GM18868 (cell line): Measurements from ENCODE around the gene CRB2.
"Not testable (repeated sequence)": the region's sequence is repeated elsewhere in the genome, so short reads cannot be mapped to it uniquely, and the experiment has no call there.

ENCODE experiments used
- ATAC-seq: cut with Tn5 transposase; IDR thresholded peaks from one replicate; pipeline ENCODE4 v1.9.1; 2021; ENCODE audit warnings: mild to moderate bottlenecking, moderate library complexity; ENCODE audit not compliant: unreplicated experiment

CRB2 gene

DNA sequence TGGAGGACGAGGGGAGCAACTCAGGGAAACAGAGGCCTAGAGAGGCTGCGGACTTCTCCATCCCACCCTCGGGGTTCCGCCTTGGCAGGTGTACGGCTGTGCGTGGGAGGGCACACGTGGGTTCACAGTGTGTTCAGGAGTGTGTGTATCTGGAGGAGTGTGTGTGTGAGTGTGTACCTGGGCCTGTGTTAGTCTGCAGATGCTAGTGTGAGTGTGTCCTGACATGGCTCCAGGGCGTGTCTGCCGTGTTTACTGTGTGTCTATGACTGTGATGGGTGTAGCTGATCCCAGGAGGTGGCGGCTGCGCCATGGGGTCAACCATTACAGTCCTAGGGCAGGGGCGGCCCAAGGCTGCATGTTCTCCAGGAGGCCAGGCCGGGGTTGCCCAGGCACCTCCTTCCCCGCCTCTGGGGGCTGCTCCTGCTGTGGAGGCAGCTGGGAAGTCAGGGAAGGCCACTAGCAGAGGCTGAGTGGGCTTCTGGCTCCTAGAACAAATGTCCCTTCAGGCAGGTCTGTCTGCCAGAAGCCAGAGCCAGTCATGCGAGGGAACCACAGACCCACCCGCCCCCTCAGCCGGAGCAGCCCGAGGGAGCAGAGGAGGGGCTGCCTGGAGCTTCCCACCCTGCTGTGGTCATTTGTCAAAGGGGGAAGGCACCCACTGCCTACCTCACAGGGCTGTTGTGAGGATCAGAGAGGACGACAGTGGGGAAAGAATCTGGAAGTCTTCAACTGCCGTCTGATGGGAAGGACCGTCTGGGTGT, 21.4 kb downstream of the CRB2 start:
- ATAC-seq = no peak

DNA sequence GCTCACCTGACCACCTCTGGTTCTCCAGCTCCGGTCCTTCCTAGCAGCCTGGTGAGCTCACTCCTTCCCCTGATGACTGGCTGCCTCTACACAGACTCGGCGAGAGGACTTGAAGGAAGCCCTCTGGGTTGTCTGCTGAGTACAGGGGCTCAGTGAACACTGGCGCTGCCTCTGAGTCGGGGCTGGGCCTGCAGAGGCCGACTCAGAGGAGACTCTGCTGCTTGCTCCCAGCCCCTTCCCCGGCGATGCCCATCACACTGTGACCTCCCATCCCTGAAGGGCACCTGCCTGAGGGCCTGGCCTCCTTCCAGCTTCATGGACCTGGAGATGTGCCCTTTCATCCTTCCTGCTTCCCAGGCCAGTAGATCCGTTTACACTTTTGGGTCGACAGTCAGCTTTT, 22.0 kb downstream of the CRB2 start:
- no peak for ATAC-seq

DNA sequence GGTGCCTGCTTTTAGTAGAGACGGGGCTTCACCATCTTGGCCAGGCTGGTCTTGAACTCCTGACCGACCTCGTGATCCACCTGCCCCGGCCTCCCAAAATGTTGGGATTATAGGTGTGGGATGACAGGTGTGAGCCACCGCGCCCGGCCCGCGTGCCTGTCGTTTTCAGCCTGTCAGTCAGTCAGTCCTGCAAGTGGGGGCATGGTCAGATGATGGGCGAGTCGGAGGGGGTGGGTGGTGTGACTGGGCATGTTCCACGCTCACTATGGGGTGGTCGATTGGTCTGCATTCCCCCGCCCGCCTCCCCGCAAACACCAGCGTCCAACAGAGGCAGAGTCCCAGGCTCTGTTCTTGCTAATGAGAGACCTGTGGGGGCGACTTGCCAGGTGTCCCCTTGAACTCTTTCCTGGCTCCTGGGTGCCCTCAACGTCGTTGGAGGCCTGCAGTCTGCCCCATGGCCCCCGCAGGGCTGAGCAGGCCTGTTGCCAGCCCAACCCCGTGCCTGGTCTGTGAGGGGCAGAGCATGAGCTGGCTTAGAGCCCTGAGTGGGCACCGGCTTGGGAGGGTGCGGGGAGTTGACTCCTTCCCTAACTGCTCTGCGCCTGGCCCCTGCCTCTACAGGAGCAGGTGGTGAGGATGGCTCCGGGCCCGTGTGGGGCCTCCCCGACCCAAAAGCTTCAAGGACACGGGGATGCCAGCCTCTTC, 23.1 kb downstream of the CRB2 start:
- ATAC-seq = no peak

DNA sequence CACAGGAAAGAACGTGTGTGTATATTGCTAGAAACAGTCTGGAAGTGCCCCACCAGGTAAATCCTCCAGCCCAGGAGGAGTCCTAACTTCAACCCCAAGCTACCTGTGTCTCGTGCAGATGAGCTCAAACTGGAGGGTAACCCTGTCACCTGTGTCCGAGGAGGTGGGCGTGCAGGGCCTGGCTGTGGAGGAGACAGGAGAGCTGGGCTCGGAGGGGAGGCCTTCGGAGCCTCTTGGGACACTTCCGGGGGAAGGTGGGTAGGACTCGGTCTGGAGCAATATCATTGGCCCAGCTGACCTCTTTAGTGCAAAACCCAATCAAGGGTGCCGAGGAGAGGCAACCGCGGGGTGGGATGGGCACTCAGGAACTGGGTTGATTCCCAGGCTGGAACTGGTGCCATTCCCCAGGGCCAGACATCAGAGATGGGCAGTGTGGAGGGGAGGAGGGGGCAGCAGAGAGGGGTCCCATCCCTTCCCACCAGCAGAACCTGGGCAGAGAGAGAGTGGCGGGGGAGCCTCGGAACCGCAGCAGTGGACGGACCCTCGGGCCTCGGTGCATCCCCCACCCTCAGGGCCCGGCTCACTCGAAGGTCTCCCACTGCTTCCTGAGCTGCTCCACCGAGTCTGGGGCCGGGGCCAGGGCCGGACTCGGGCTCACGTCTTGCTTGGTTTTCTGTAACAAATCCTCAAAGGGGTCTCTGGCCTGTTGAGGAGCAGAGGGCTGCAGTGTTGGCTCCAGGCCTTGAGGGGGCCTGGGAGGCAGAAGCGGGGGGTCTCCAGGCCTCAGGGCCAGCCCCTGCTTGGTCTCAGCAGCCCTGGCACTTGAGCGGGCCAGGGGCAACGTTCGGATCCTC, 25.1 kb downstream of the CRB2 start:
- ATAC-seq = no peak

DNA sequence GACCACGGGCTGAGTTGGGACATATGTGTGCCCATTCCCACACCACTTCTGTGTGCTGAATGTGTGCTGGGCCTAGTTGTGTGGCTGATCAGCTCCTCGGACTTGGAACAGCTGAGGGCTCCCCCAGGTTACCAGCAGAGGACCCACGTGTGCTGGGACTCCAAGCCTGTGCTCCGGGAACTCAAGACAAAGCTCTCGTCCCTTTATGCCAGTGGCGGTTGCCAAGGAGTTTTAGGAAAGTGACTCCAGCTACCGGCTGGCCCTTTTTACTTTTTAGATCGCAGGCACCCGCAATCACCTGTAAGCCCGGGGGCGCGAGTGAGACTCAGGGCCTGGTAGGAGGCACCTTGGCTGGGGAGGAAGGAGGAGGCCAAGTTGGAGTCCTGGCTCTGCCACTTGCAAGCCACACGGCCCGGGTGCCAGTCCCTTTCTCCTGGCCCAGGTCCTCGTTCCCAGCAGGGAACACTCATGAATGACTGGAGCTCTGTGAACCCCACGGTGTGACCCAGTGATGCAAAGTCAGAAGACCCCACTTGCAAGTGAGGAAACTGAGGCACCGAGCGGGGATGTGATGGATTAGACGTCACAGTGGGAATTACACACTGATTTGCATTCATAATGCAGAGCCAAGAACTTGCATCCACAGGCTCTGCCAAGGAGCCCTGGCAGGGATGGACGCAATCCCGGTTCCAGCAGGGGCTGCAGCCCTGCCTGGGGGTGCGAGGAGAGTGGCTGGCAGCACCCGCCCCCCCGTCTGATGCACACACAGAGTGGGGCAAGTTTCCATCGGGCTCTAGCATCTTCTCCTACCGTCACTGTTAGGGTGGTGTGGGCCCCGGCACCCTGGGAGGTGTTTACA, 26.9 kb downstream of the CRB2 start:
- ATAC-seq = no peak

DNA sequence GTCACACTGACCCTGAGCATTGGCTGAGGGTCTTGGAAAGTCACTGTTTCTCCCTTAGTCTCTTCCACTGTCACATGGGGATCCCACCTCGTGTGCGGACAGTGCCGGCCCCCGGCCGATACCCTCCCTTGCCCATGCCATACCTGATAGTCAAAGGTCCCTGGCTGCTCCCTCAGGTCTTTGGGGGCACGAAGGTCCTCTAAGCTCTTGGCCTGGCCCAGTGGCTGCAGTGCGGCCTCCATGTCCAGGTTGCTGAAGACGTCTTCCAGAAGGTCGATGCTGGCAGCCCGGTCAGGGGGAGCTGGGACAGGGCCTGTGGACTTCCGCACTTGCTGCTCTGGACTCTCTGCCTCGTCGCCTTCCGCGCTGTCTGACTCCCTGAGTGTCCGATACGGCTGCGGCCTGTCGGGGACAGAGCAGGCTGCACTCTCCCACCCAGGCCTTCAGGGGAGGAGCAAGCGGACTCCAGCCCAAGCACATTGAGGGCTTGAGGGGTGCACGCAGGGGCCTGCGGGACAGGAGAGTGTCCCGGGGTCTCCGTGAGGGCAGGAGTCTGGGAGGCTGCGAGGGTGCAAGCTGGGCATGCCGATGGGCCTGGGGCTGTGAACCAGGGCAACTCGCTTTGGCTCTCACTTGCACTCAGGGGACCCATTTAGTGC, 27.6 kb downstream of the CRB2 start:
- ATAC-seq = no peak

DNA sequence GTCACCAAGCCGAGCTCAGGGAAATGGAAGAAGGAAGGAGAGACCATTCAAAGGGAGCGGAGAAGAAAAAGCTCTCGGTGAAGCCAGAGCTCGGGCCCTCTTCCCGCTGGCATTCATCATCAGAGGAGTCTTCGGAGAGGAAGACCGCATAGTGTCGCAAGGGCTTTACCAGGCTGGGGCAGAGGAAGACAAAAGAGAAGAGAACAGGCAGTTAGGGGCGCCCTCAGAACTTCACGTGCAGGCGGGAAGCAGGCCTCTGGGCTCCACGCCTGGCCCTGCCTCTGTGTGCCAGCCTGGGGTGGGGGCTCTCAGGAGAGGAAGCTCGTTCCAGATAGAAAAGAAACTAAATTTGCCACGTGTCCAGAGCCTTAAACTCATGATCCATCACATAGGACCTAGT, 31.7 kb downstream of the CRB2 start:
- ATAC-seq = no peak

DNA sequence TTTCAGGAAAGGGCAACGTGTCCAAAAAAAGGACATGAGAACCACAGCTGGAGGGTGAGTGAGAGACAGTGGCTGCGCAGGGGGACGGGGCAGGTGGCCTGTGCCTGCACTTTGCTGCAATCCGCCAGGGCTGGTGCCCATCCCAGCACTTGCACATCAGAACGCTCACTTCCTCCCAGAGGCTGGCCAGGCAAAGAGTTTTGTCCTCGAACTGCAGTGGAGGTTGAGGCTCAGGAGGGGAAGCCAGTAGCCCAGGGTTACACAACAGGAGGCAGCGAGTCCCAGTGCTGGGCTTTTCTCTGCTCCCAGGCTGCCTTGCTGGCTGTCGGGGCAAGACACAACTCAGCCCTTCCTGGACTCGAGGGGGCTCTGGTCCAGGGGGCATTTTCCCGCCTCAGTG, 33.1 kb downstream of the CRB2 start:
- ATAC-seq = no peak

DNA sequence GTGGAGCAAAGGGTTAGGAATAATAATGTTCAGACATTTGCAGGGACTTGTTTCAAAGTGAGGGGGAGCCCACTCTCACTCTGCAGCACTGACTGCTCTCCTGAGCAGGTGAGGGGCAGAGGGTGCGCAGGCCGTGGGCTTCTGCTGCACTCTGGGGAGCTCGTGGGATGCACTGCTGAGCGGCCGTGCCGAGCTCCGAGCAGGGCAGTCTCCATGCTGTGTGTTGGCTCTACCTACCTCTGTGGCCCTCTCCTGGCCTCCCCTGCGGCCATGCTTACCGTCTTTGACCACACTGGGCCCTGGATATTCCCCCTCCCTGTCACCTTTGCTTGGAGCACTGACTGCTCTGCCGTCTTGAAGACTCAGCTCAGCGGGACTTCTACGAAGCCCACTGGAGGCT, 33.7 kb downstream of the CRB2 start:
- ATAC-seq = no peak

DNA sequence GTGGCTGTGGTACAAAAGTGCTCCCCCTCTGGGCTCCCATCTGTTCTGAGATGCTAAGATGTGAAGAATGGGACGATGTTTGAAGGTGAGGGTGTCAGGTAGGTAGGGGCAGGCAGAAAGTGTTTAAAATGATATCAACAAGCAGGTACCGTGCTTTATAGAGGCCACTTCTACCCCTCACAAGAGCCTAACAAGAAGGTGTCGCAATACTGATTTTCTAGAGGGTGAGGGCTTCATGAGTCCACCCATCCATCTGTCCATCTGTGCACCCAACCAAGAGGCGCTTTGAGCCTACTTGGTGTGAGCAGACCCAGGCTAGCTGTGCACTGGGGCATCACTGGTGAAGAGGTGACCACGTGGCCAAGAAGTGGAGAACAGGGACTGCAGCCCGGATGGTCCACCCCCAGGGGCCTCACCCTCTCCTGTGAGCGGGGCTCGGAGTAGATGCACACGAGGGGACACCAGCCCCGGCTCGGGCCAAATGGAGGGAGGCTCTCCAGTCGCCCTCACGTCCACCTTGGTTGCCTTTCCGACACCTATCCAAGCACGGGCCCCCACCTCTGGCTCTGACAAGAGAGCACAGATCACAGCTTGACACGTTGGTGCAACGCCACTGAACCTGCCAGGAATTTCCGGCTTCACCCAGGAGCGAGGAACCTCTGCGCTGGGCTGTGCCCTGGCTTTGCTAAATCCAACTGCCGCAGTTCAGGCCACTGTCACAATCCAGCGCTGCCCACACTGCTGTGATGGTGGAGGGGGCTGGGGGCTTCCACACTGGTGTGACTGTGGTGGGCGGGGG, 34.5 kb downstream of the CRB2 start:
- no peak for ATAC-seq

DNA sequence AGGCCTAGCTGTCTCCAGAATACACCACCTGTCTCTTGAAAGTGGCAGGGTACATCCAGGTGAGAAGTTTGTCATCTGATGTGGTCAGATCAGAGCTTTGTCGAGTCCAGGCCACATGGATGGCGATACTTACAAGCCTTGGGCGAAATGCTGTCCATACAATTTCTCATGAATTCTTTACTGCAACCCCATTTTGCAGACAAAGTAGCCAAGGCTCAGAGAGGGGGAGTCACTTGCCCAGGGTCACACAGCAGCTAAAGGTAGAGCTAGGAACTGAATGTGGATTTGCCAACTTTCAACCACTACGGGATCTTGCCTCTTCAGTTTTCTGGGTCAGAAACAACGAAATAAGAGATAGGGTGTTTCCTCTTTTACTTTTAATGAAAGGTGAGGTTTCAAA, 35.2 kb downstream of the CRB2 start:
- ATAC-seq = no peak

DNA sequence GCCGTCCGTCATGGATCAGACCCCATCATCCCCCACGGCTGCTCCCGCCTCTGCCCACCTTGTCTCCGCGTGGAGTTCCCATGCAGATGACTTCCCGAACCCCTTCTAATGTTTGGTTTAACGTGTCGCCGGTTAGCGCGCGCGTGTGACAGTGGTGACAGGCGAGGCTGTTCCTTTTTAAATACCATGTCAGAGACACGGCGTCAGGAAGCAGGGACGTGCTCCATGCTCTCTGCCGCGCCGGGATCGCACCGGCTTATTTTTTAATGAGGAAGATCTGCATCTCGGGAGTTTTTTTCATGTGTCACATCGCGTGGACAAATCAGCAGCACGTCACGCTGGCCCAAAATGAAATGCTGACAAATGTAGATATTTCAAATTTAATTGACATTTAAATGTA, 35.9 kb downstream of the CRB2 start:
- ATAC-seq = no peak

DNA sequence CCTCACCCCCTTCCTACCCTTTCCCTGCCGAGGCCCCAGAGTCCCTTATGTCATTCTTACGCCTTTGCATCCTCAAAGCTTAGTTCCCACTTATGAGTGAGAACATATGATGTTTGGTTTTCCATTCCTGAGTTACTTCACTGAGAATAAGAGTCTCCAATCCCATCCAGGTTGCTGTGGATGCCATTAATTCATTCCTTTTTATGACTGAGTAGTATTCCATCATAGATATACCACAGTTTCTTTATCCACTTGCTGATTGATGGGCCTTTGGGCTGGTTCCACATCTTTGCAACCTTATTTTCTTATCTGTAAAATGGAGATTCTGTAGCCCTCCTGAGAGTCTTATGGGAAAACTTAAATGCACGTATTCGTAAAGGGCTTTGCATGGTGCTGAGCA, 36.8 kb downstream of the CRB2 start:
- ATAC-seq = no peak

DNA sequence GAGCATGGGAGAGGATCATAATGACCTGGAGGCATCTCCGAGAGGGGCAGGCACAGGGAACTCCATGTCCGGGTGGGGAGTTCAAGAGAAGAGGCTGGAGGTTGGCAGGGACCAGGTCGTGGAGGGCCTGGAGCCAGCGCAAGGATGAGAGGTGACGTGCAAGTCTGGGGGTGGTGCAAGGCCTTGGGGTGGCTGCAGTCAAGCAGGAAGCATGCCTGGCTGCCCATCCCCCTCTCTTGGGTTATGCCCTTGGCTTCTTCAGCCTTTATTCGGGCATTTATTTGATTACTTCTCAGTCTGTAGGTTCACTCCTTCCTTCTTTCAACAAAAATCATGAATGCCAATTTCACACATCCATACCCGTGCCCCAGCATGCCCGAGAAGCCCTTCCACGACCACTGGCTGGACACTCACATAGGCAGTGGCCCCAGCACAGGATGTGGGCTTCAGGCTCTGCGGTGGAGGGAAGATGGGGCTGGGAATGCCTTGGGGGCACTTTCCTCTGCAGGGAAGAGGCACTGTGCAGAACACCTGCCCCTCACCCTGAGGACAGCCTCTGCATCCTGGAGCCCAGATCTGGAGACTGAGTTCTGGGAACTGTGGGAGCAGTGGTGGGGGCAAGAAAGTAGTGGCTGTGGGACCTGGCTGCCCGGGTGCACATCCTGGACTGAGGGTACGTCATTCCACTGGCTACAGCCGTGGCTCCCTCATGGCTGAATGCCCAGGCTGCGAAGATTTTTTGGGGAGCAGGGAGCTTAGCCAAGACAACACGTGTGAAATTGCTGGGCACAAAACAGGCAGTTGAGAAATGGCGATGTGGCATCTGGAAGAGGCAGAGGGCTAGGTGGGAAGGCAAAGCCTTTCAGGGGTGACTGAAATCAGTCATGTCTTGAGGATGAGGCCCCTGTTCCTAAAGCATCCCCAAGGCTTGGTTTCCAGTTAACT, 38.6 kb downstream of the CRB2 start:
- no peak for ATAC-seq

DNA sequence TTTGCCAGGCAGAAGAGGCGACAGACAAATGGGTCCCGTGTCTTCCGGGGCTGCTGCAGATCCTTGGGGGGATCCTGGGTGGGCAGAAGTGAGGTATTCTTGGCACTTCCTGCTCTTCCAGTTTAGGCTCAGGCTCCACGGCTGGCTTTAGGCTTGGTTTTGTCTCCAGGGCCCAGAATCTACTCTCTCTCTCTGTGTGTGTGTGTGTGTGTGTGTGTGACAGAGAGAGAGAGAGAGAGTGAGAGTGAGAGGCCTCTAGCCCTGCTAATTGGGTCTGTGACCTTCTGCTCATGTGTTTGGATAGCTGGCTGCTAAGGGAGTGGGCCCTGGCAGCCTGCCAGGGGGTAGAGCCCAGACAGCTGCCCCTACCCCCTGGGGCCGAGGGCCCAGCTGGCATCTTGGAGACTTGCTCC, 39.3 kb downstream of the CRB2 start:
- no peak for ATAC-seq

DNA sequence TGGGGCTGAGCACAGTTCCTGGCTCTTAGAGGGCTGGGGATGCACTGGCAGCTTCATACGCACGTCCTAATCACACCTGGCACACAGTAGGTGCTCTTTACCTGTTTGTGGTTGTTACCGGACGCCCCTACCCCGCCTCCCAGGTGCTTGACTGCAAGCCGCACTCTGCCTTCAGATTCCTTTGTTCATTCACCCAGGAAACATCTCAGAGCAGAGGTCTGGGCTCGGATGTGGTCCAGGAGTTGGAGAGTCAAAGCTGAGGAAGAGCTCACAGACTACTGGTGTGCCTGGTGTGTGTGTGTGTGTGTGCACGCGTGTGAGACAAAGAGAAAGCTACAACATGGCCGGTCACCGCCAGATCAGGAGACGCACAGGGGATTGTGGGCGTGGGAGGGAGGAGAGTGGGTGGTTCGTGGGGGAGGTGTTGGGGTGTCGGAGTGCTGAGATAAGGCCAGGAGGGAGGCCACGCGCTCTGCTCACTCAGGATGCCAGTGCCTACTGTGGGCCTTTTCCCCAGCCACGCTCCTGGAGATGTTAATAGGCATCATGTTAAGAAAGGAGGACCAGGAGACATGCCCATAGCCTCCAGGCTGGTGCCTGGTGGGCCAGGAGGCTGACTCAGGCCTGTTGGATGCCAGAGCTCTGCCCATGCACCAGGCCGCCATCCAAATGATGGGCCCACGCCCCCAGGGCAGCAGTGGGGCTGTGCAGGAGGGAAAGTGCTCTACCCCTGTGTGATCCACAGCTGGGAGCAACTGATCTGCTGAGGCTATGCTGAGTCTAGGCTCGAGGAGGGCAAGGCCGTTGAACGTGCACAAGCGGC, 39.9 kb downstream of the CRB2 start:
- no peak for ATAC-seq

DNA sequence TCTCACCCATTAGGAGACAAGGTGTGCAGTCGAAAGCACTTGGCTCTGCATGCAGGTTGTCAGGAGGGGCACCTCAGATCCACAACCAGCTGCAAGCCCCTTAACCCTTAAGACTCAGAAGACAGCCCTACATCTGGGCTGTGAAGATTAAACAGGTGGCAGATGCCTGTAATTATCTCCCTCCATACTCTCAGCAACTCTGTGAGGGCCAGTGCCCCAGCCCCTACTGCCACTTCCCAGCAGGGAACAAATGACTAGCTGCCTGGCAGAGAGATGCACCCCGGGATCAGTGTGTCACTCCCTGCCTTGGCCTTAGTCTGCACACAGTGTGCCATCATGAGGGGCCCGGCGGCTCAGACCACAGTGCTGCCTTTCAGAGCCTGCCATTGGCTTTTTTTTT, 42.0 kb downstream of the CRB2 start:
- ATAC-seq = no peak

DNA sequence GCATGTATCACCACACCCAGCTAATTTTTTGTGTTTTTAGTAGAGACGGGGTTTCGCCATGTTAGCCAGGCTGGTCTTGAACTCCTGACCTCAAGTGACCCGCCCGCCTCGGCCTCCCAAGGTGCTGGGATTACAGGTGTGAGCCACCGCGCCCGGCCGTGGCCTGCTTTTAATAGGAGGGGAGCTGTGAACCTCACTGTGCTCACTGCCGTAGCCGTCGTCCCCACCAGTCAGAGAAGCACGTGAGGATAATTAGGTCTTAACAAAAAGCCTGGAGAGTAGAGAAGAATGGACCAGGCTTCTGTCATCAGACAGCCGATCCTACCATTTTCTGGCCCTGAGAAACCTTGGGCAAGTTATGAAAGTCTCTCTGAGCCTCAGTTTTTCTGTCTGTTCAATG, 42.9 kb downstream of the CRB2 start:
- not testable (repeated sequence) for ATAC-seq
